HCT116 (cell line): ENCODE results near the gene PTPRC. TPM values are rescaled to one million over a fixed set of nuclear protein-coding genes. Genes with fewer than 3 reads are reported as not detected.

Experiments used
- ATAC-seq: fragments of 200-7000 bp; cut with Tn5 transposase; 2 replicates; pipeline ENCODE4 v1.9.1; 2020; ENCODE audit warnings: mild to moderate bottlenecking, moderate library complexity
- BruUV-seq: library from RNA; stranded (reverse); fragments of 400-500 nt; replicated peaks from 2 replicates; lab custom pipeline; 2021; lab: Mats Ljungman, UMichigan
- CTCF ChIA-PET: fragments of 300-600 bp; sonication (Branson Sonifier 250); formaldehyde crosslinking; loops from one replicate; lab custom pipeline; 2021; ENCODE audit warnings: antibody characterized with exemption; lab: Charles Lee
- POLR2A ChIA-PET: fragments of 300-600, 350-600 bp; sonication (Branson Sonifier 250); formaldehyde crosslinking; loops from one replicate; lab custom pipeline; 2021; ENCODE audit warnings: antibody characterized with exemption; lab: Charles Lee
- RAD21 ChIA-PET, 2 experiments: fragments of 300-600 bp; sonication (Branson Sonifier 250); formaldehyde crosslinking; loops; one replicate each; lab custom pipeline; 2023; ENCODE audit warnings: low total read pairs in 2 of 2; ENCODE audit not compliant: uncharacterized antibody in 2 of 2, unreplicated experiment in 2 of 2, low non-redundant PET in 1 of 2; lab: Charles Lee
- DNase-seq: peaks from one replicate; pipeline ENCODE4 v3.0.0-alpha.2; 2010; ENCODE audit warnings: low read depth, low spot score
- H2AFZ ChIP-seq: fragments of 200-600 bp; shearing (Covaris generic), sonication (generic); 2 replicates; pipeline ENCODE4 v1.6.1; 2017; ENCODE audit warnings: low read depth, mixed run types, mixed read lengths, antibody characterized with exemption, low read length; ENCODE audit not compliant: poor library complexity, severe bottlenecking
- H3K27ac ChIP-seq: 2 replicates; pipeline ENCODE4 v1.5.1; 2012; ENCODE audit warnings: low read depth, low read length
- H3K27me3 ChIP-seq: fragments of 200-600 bp; sonication (generic); 2 replicates; pipeline ENCODE4 v1.6.1; 2016; ENCODE audit warnings: mixed run types, low read length, mixed read lengths; ENCODE audit not compliant: insufficient read depth
- H3K36me3 ChIP-seq, 2 experiments: fragments of 200-500 bp in 1 of 2; fragments of 200-600 bp in 1 of 2; sonication (Bioruptor generic) in 1 of 2; sonication (generic) in 1 of 2; 2 replicates each; pipeline versions ENCODE4 v1.5.1 to v1.6.1; 2014 to 2016; ENCODE audit warnings: low read length in 2 of 2, inconsistent platforms in 1 of 2, mixed read lengths in 1 of 2, mixed run types in 1 of 2; ENCODE audit not compliant: insufficient read depth in 2 of 2, control insufficient read depth in 1 of 2
- H3K4me1 ChIP-seq, 2 experiments: fragments of 200-600 bp in 1 of 2; sonication (generic) in 1 of 2; 2 replicates each; pipeline versions ENCODE4 v1.5.1 to v1.6.1; 2012 to 2017; ENCODE audit warnings: low read length in 2 of 2, inconsistent platforms in 1 of 2, mild to moderate bottlenecking in 1 of 2, mixed read lengths in 1 of 2, mixed run types in 1 of 2, moderate library complexity in 1 of 2; ENCODE audit not compliant: insufficient read depth in 2 of 2, control insufficient read depth in 1 of 2
- H3K4me2 ChIP-seq: fragments of 200-600 bp; sonication (generic); 2 replicates; pipeline ENCODE4 v1.6.1; 2017; ENCODE audit warnings: mixed run types, low read length, mixed read lengths
- H3K4me3 ChIP-seq, 2 experiments: fragments of 200-600 bp in 1 of 2; sonication (generic) in 1 of 2; replicated peaks in 1 of 2; 2 replicates each; pipeline ENCODE4 v1.5.1; 2011 to 2016; ENCODE audit warnings: low read length in 2 of 2, control low read depth in 1 of 2, low read depth in 1 of 2, mild to moderate bottlenecking in 1 of 2, mixed read lengths in 1 of 2, mixed run types in 1 of 2
- H3K79me2 ChIP-seq: fragments of 200-600 bp; sonication (generic); 2 replicates; pipeline ENCODE4 v1.6.1; 2017; ENCODE audit warnings: mild to moderate bottlenecking, mixed run types, low read length, moderate library complexity, mixed read lengths; ENCODE audit not compliant: insufficient read depth
- H3K9ac ChIP-seq: fragments of 200-600 bp; sonication (generic); 2 replicates; pipeline ENCODE4 v1.6.1; 2016; ENCODE audit warnings: low read length, mixed read lengths
- H3K9me2 ChIP-seq: fragments of 200-600 bp; sonication (generic), shearing (Covaris generic); 2 replicates; pipeline ENCODE4 v1.6.1; 2017; ENCODE audit warnings: mixed run types, mild to moderate bottlenecking, moderate library complexity; ENCODE audit not compliant: insufficient read depth
- H3K9me3 ChIP-seq, 2 experiments: fragments of 200-500 bp in 1 of 2; fragments of 200-600 bp in 1 of 2; sonication (Bioruptor generic) in 1 of 2; sonication (generic) in 1 of 2; 2 replicates each; pipeline ENCODE4 v1.6.1; 2014 to 2017; ENCODE audit warnings: low read length in 2 of 2, mixed read lengths in 2 of 2, inconsistent platforms in 1 of 2, low read depth in 1 of 2, mild to moderate bottlenecking in 1 of 2, mixed run types in 1 of 2, moderate library complexity in 1 of 2; ENCODE audit not compliant: control insufficient read depth in 1 of 2, insufficient read depth in 1 of 2
- H4K20me1 ChIP-seq: fragments of 200-600 bp; sonication (generic), shearing (Covaris generic); 2 replicates; pipeline ENCODE4 v1.6.1; 2017; ENCODE audit warnings: mixed run types, mild to moderate bottlenecking, moderate library complexity; ENCODE audit not compliant: insufficient read depth
- CBX3 ChIP-seq: IDR thresholded peaks from 2 replicates; pipeline ENCODE4 v1.6.1; 2012; ENCODE audit warnings: low read depth
- EGR1 ChIP-seq: IDR thresholded peaks from 2 replicates; pipeline ENCODE4 v1.6.1; 2012; ENCODE audit warnings: low read depth
- FOSL1 ChIP-seq: IDR thresholded peaks from 2 replicates; pipeline ENCODE4 v1.6.1; 2012; ENCODE audit warnings: low read depth
- POLR2A ChIP-seq: IDR thresholded peaks from 2 replicates; pipeline ENCODE4 v1.7.0; 2011; ENCODE audit warnings: borderline replicate concordance; ENCODE audit not compliant: insufficient read depth, insufficient read length; ENCODE audit errors: extremely low read depth
- POLR2AphosphoS5 ChIP-seq: IDR thresholded peaks from 2 replicates; pipeline ENCODE4 v1.6.1; 2011; ENCODE audit warnings: mild to moderate bottlenecking, low read depth, low read length, moderate library complexity
- RAD21 ChIP-seq: IDR thresholded peaks from 2 replicates; pipeline ENCODE4 v1.6.1; 2012; ENCODE audit warnings: low read depth, mild to moderate bottlenecking
- REST ChIP-seq: IDR thresholded peaks from 2 replicates; pipeline ENCODE4 v1.6.1; 2012; ENCODE audit warnings: low read depth
- SRF ChIP-seq: IDR thresholded peaks from 2 replicates; pipeline ENCODE4 v1.6.1; 2012; ENCODE audit warnings: low read depth
- YY1 ChIP-seq: IDR thresholded peaks from 2 replicates; pipeline ENCODE4 v1.6.1; 2011; ENCODE audit warnings: low read length, low read depth, moderate library complexity, mild to moderate bottlenecking; ENCODE audit not compliant: insufficient replicate concordance; ENCODE audit errors: extremely low read depth
- ZFX ChIP-seq: fragments of 450-650 bp; IDR thresholded peaks from 2 replicates; pipeline ENCODE4 v1.6.1; 2017
- intact Hi-C: fragments of 100-400 bp; cut with micrococcal nuclease; formaldehyde crosslinking; loops from 2 replicates; pipeline ENCODE4 v1.10.0; 2022
- total RNA-seq: library from RNA; stranded (reverse); gene quantifications from one replicate; pipeline ENCODE4 v1.2.1, GENCODE V29; 2021; ENCODE audit not compliant: unreplicated experiment
- TF ChIP-seq, protein P1 (sequence below): IDR thresholded peaks from 2 replicates; pipeline ENCODE4 v1.6.1; 2012
- TF ChIP-seq, protein P2 (sequence below): IDR thresholded peaks from 2 replicates; pipeline ENCODE4 v1.6.1; 2011; ENCODE audit warnings: mild to moderate bottlenecking, low read length, moderate library complexity; ENCODE audit not compliant: insufficient replicate concordance; ENCODE audit errors: extremely low read depth
- TF ChIP-seq, protein P3 (sequence below), 3 experiments: fragments of 200-600 bp in 1 of 3; sonication (generic) in 1 of 3; IDR thresholded peaks in 2 of 3; conservative IDR thresholded peaks in 1 of 3; 2 replicates each; pipeline ENCODE4 v1.5.1; 2012 to 2017; ENCODE audit warnings: low read depth in 2 of 3, low read length in 2 of 3, antibody characterized with exemption in 1 of 3, borderline replicate concordance in 1 of 3, control low read depth in 1 of 3, mild to moderate bottlenecking in 1 of 3, mixed read lengths in 1 of 3, mixed run types in 1 of 3, moderate library complexity in 1 of 3; ENCODE audit not compliant: insufficient read depth in 1 of 3

The PTPRC gene
- total RNA-seq, 1 experiment from 2014 or later, result 1.2 TPM

DNA sequence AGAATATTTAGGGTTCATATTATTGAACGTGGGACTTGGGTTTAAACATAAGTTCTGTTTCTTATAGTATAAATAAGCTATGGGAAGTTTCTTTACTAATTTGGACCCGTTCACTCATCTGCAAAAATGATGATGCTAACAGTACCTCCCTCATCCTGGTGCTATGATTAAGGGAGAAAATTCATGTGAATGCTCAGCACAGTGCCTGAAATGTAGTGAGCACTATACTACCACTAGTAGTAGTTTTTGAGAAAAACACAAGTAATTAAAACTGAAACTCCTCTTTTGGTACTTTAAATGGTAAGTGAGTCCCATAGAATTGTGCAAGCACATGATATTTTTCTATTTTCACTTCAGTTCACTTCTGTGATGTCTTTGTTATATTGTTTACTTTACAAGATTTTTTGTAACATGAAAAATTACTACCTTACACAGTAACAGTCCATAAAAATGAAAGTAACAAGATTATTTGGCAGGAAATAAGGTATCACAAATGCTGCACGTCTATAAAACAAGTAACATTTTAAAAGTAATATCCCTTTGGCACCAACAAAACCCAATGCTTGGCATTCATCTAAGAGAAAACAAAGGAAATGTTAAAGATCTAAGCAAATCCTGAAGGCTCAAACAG, 11.3 kb upstream of the PTPRC start:
- Histone ChIP-seq H3K9ac (no peak overlapping the region), H3K9me3 (no peaks in the 10 kb centered on the region), H3K9me2 (no peaks in the 10 kb centered on the region), H3K79me2 (no peaks in the 10 kb centered on the region)
- ChIA-PET POLR2A (no interaction called here), CTCF (no interaction called here)
- no peak for ATAC-seq
- no peak for TF ChIP-seq FOSL1
- TF ChIP-seq EGR1, result no peak
- no peak for TF ChIP-seq REST
- no peak for TF ChIP-seq SRF
- TF ChIP-seq, protein P1, sequence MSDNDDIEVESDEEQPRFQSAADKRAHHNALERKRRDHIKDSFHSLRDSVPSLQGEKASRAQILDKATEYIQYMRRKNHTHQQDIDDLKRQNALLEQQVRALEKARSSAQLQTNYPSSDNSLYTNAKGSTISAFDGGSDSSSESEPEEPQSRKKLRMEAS, result no peak
- TF ChIP-seq YY1, result no peak
- no peak for TF ChIP-seq POLR2AphosphoS5
- no peak for TF ChIP-seq CBX3
- no peak for TF ChIP-seq RAD21
- TF ChIP-seq, protein P2, sequence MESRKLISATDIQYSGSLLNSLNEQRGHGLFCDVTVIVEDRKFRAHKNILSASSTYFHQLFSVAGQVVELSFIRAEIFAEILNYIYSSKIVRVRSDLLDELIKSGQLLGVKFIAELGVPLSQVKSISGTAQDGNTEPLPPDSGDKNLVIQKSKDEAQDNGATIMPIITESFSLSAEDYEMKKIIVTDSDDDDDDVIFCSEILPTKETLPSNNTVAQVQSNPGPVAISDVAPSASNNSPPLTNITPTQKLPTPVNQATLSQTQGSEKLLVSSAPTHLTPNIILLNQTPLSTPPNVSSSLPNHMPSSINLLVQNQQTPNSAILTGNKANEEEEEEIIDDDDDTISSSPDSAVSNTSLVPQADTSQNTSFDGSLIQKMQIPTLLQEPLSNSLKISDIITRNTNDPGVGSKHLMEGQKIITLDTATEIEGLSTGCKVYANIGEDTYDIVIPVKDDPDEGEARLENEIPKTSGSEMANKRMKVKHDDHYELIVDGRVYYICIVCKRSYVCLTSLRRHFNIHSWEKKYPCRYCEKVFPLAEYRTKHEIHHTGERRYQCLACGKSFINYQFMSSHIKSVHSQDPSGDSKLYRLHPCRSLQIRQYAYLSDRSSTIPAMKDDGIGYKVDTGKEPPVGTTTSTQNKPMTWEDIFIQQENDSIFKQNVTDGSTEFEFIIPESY, result no peak
- TF ChIP-seq, protein P3, sequence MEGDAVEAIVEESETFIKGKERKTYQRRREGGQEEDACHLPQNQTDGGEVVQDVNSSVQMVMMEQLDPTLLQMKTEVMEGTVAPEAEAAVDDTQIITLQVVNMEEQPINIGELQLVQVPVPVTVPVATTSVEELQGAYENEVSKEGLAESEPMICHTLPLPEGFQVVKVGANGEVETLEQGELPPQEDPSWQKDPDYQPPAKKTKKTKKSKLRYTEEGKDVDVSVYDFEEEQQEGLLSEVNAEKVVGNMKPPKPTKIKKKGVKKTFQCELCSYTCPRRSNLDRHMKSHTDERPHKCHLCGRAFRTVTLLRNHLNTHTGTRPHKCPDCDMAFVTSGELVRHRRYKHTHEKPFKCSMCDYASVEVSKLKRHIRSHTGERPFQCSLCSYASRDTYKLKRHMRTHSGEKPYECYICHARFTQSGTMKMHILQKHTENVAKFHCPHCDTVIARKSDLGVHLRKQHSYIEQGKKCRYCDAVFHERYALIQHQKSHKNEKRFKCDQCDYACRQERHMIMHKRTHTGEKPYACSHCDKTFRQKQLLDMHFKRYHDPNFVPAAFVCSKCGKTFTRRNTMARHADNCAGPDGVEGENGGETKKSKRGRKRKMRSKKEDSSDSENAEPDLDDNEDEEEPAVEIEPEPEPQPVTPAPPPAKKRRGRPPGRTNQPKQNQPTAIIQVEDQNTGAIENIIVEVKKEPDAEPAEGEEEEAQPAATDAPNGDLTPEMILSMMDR (IDR thresholded peaks at IDR 0.05 in 2 of 3, conservative IDR thresholded peaks at IDR 0.05 in 1 of 3; ENCODE audit: borderline replicate concordance in 1 of 3, insufficient read depth in 1 of 3, low read depth in 2 of 3, low read length in 2 of 3), result no peak
- no peak for TF ChIP-seq POLR2A
- no peak for TF ChIP-seq ZFX
- TF ChIP-seq, all 23 proteins: peak for 0
- Histone ChIP-seq H3K4me1 (no peaks in the 10 kb centered on the region), H3K36me3 (no peaks in the 10 kb centered on the region), H3K27me3 (no peaks in the 10 kb centered on the region), H2AFZ (no peak overlapping the region), H4K20me1 (no peaks in the 10 kb centered on the region), H3K27ac (no peak overlapping the region), H3K4me3 (no peak overlapping the region), H3K4me2 (no peak overlapping the region)
- RAD21 ChIA-PET, result no interaction called here
- intact Hi-C loops, result no loop called here
- BruUV-seq, result no TSS peak
- DNase-seq, result no peak
